GM15510 (cell line): Measurements from ENCODE around the gene UPK3A.

Experiments
- POLR2A ChIP-seq: IDR thresholded peaks from 3 replicates; pipeline ENCODE4 v1.6.1; 2011; ENCODE audit warnings: borderline replicate concordance; ENCODE audit not compliant: insufficient read length; ENCODE audit errors: extremely low read depth

The UPK3A gene

DNA sequence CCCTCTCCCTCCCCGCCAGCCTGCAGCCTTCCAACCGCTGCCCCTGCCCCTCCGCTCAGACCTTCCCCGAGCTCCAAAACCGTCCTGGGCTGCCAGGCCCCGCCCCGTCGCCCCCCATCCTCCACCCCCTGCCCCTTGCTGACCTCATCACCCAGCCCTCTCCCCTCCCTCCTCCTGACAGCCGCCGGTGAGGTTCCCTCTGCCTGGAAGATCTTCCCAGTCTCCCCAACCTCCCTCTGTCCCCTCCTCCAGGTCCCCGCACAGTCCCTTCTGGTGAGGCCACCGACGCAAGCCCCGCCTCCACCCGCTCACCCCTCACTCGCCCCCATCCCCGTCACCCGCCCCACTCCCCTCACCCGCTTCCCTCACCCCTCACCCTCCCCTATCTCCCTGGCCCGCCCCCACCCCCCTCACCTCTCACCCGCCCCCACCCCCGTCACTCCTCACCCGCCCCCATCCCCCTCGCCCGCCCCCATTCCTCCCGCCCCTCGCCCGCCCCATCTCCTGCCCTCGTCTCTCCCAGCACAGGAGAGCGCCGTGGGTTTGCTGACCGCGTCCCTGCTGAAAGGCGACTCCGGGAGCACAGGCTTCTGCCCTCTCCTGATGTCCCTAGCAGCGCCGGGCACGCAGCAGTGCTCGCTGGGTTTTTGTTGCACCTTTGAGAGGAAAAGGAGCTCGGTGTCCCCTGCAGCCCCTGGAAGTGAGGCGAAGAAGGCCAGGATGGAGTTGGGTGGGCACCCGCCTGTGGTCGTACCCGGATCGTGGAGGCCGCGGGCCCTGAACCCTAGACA is 16.4 kb upstream of the UPK3A start:
- TF ChIP-seq POLR2A: no peak

- TF ChIP-seq POLR2A: no peak
Measured at GRCh38 chr22:45268958-45269844, 15.5 kb upstream of the UPK3A start.

DNA sequence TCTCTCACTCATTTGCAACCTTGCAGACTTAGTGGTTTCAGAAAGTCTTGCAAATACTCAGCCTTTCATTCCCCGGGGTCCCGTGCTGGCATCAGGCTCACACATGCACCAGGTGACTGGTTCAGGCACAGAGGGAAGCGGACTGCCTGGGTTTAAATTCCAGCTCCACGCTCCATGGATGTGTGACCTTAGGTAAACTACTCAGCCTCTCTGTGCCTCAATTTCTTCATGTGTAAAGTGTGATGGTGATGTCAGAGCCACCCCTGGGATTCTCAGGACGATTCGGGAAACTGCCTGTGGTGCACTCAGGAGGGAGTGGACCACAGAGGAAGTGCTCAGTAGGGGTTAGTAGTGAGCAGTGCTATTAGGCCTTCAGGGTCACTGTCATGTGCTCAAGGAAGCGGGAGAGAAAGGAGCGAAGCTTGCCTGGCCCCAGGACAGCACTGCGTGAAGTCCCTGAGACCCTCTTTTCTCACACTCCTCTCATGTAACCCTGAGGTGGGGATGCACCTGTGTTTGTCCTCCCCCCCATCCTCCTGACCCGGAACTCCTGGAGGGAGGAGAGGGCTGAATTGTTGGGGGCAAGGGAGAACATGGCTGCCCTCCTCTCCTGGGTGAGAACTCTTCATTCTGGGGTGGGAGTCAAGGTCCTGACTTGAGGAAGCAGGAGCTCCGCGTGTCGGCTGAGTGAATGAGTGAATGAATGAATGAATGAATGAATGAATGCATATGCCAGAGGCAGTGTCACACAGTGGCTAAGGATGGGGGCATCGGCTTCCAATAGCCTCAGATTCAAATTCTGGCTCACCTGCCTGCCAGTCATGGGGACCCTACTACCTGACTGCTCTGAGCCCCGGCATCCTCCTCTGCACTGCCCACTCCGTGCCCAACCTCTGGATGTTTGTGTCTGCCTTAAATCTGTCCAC is 14.4 kb upstream of the UPK3A start:
- no peak for TF ChIP-seq POLR2A

DNA sequence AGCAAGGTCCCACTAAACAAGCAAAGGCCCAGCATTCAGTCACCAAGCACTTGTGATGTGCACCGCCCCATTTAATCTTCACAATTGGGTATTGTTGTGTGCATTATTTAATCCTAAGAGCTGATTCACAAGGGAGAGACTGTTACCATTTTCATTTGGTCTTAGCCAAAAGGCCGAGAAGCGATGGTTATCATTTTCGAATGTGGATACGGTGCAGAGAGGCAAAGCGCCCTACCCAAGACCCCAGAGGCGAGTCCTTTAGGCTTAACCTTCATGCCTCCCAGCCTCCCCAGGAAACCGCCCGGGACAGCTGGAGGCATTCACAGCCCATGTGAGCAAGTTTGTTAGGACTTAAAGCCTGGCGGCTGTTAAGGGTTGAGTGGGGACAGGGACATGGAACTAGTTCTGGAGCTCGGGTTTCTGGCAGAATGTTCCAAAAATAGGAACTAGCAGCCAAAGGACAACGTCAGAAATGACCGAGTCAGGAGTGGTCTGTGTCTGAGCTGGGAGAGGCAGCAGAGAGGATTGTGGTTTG is 13.0 kb upstream of the UPK3A start:
- no peak for TF ChIP-seq POLR2A

DNA sequence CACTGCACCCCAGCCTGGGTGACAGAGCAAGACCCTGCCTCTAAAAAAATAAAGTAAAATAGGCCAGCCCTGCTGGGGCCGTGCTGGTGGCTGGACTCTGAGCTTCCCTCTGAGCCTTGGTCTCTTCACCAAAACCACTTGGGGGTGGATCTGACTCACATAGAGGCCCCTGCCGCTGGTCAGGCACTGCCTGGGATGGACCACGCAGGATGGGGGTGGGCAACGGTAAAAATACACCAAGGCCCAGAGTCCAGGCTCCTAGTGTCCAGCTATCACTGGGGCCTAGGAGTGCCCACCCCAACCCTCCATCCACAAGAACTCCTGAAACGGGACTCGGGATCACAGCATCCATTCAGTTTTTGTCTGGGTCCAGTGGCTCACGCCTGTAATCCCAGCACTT is 12.3 kb upstream of the UPK3A start:
- TF ChIP-seq POLR2A: no peak

GRCh38 chr22:45273452-45274075 is 11.2 kb upstream of the UPK3A start:
- TF ChIP-seq POLR2A: no peak

DNA sequence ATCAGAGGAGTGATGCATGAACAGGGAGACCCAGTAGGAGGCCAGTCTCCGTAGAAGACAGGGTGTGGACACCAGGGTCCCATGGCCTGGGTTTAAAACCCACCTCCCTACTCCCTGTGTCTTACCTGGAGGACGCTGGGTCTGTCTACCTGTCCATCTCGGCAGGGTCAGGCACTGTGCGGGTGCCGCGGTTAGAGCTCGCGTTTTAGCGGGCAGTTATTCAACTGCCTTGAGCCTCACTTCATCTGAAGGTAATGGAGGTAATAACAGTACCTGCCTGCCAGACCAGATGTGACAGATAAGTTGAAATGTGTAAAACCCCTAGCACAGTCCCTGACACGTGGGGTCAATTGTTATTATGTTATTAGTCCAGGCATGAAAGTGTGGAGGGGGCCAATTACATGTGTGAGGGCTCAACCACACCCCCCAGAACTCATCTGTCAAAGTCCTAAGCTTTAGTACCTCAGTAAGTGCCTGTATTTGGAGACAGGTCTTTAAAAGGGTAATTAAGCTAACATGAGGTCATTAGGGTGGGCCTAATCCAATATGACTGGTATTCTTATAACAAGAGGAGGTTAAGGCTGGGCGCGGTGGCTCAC is 8.1 kb upstream of the UPK3A start:
- no peak for TF ChIP-seq POLR2A

GRCh38 chr22:45278125-45278524 is 6.6 kb upstream of the UPK3A start:
- TF ChIP-seq POLR2A: no peak

GRCh38 chr22:45280587-45280980 is 4.2 kb upstream of the UPK3A start:
- no peak for TF ChIP-seq POLR2A

DNA sequence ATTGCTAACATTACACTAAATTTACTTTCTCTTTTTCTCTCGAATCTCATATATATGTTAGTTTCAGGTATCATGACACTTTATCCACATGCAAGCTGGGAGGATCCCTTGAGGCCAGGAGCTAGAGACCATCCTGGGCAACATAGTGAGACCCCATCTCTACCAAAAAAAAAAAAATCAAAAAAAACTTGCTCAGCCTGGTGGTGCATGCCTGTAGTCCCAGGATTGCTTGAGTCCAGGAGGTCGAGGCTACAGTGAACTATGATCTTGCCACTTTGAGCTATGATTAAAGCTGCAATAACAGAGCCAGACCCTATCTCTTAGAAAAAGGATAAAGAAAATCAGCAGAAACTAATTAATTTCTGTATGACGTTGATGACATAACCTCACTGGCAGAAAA is 3.7 kb upstream of the UPK3A start:
- TF ChIP-seq POLR2A: no peak

DNA sequence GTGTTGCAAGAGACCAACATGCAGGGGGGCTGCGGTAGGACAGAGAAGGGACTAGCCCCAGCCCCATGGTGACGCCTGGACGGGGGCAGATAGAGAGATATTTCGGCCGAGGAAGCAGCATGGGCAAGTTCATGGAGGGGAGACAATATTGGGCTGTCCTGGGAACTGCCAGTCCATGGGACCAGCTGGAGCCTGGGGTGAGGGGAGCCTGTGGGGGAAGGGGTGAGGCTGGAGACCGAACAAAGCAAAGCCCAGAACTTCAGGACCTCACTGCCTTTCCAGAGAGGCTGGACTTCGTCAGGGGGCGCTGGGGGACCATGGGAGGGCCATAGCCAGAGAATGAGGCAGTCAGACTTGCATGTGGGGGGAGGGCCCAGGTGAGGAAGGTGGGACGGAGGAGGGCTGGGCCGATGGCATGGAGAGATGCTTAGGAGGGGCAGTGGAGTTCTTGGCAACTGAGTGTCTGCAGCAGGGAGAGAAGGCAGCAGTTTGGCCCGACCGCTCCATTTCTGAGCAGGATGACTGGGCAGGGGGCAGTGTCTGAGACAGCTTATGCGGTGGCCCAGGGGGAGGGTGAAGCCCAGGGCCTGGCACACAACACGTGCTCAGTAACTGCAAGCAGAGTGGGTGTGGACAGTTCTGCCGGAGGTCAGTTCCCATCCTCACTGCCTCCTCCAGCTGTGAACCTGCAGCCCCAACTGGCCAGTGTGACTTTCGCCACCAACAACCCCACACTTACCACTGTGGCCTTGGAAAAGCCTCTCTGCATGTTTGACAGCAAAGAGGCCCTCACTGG is 712 bp downstream of the UPK3A start:
- TF ChIP-seq POLR2A: no peak

DNA sequence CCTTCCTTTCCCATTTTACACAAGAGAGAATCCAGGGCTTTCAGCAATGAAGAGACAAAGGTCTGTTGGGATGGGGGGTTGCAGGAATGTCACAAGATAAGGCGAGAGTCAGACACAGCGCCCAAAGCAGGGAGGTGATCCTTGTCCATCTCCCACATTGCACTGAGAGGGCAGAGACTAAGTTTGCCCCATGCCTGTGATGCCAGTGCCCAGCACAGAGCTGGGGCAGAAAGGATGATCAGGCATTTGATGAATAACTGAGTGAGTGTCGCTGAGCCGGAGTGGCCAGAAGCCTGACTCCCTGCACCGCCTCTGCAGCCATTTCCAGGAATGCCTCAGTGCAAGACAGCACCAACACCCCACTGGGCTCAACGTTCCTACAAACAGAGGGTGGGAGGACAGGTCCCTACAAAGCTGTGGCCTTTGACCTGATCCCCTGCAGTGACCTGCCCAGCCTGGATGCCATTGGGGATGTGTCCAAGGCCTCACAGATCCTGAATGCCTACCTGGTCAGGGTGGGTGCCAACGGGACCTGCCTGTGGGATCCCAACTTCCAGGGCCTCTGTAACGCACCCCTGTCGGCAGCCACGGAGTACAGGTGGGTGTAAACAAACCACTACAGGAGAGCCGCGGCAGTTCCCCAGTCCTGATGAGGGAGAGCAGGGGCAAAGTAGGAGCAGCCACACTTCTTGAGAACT is 2.3 kb downstream of the UPK3A start:
- no peak for TF ChIP-seq POLR2A
